CD4-positive, CD25-positive, alpha-beta regulatory T cell (primary cell): ENCODE measurements around the gene BABAM2. TPM values are rescaled to one million over a fixed set of nuclear protein-coding genes. Genes with fewer than 3 reads are reported as not detected.
"Not testable (repeated sequence)": the region's sequence is repeated elsewhere in the genome, so short reads cannot be mapped to it uniquely, and the experiment has no call there.

ENCODE experiments used
- ATAC-seq, 2 donors: fragments of 150-1000 bp; cut with Tn5 transposase; one replicate each; pipeline ENCODE4 v1.10.0; 2021; ENCODE audit warnings: low read depth in 2 of 2, moderate number of reproducible peaks in 2 of 2, moderate library complexity in 1 of 2
- DNase-seq, 3 donors: peaks; one replicate each; pipeline versions ENCODE4 v3.0.0 to v3.0.0-alpha.2; 2012 to 2022; ENCODE audit warnings: mixed read lengths in 1 of 3
- H3K27ac ChIP-seq: one replicate; pipeline ENCODE4 v1.7.0; 2013; ENCODE audit warnings: mild to moderate bottlenecking, low read length; ENCODE audit not compliant: insufficient read depth, poor library complexity, severe bottlenecking
- H3K27me3 ChIP-seq: one replicate; pipeline ENCODE4 v1.7.0; 2013; ENCODE audit warnings: low read length; ENCODE audit not compliant: control insufficient read depth, insufficient read depth
- H3K36me3 ChIP-seq: one replicate; pipeline ENCODE4 v1.7.0; 2013; ENCODE audit warnings: mild to moderate bottlenecking, low read length, moderate library complexity; ENCODE audit not compliant: control insufficient read depth, insufficient read depth
- H3K4me1 ChIP-seq: 2 replicates; pipeline ENCODE4 v1.7.0; 2013; ENCODE audit warnings: mild to moderate bottlenecking, low read length; ENCODE audit not compliant: insufficient read depth, control insufficient read depth, poor library complexity, severe bottlenecking
- H3K4me3 ChIP-seq: one replicate; pipeline ENCODE4 v1.7.0; 2013; ENCODE audit warnings: low read depth, mild to moderate bottlenecking, low read length, moderate library complexity
- H3K9me3 ChIP-seq, 2 experiments: 1 replicate in 1 of 2; 2 replicates in 1 of 2; pipeline ENCODE4 v1.7.0; 2013; ENCODE audit warnings: low read length in 2 of 2, mild to moderate bottlenecking in 1 of 2, moderate library complexity in 1 of 2; ENCODE audit not compliant: control insufficient read depth in 2 of 2
- H3K27ac Mint-ChIP-seq, 3 donors: one replicate each; pipeline ENCODE4 v1.8.0; 2020 to 2022; ENCODE audit warnings: mild to moderate bottlenecking in 3 of 3, mixed read lengths in 3 of 3, moderate library complexity in 2 of 3
- H3K27me3 Mint-ChIP-seq: one replicate; pipeline ENCODE4 v1.8.0; 2022; ENCODE audit warnings: mild to moderate bottlenecking, mixed read lengths
- H3K36me3 Mint-ChIP-seq: one replicate; pipeline ENCODE4 v1.8.0; 2020; ENCODE audit warnings: mixed read lengths
- H3K4me1 Mint-ChIP-seq, 4 donors: one replicate each; pipeline ENCODE4 v1.8.0; 2020 to 2022; ENCODE audit warnings: mixed read lengths in 4 of 4, mild to moderate bottlenecking in 1 of 4
- H3K4me3 Mint-ChIP-seq, 4 donors: one replicate each; pipeline ENCODE4 v1.8.0; 2020 to 2022; ENCODE audit warnings: mild to moderate bottlenecking in 4 of 4, mixed read lengths in 4 of 4, moderate library complexity in 3 of 4
- H3K9me3 Mint-ChIP-seq, 7 donors: one replicate each; pipeline ENCODE4 v1.8.0; 2020 to 2022; ENCODE audit warnings: mixed read lengths in 7 of 7, mild to moderate bottlenecking in 3 of 7, moderate library complexity in 2 of 7
- polyA plus RNA-seq, 4 donors: library from polyadenylated mRNA; unstranded; fragments of 300-500 nt; fragmentation: Illumina TruSeq; gene quantifications; one replicate each; pipeline ENCODE4 v1.2.3, GENCODE V29; 2021
- total RNA-seq: library from RNA; stranded (reverse); gene quantifications from one replicate; pipeline ENCODE4 v1.2.3, GENCODE V29; 2022

Gene BABAM2
- total and polyA plus RNA-seq, 5 donors from 2014 or later = 42.9 to 70.0 (median 58.5) TPM

GRCh38 chr2:28327956-28328922, 437.7 kb downstream of the BABAM2 start:
- Mint-ChIP-seq H3K4me1 (peaks cover 0 to 12% (median under 1%) of the 10 kb centered on the region in 4 donors), H3K9me3 (no peaks in the 10 kb centered on the region), H3K27me3 (no peaks in the 10 kb centered on the region), H3K4me3 (peak overlapping the region in 1 of 4 donors; percentile 33), H3K36me3 (peaks cover 43% of the 10 kb centered on the region), H3K27ac (peak overlapping the region in 2 of 3 donors; percentile 39 to 71)
- H3K27ac ChIP-seq = no peak overlapping the region
- ATAC-seq = no peak
- H3K4me1 ChIP-seq = peaks cover 6% of the 10 kb centered on the region
- no peaks in the 10 kb centered on the region for H3K27me3 ChIP-seq
- no peaks in the 10 kb centered on the region for H3K36me3 ChIP-seq
- peak in 1 of 3 donors; percentile 17 for DNase-seq
- H3K9me3 ChIP-seq = no peaks in the 10 kb centered on the region
- no peak overlapping the region for H3K4me3 ChIP-seq

GRCh38 chr2:28329184-28329583, 438.7 kb downstream of the BABAM2 start:
- no peak overlapping the region for H3K27ac ChIP-seq
- no peak overlapping the region for H3K4me3 ChIP-seq
- Mint-ChIP-seq H3K4me3 (no peak overlapping the region), H3K9me3 (no peaks in the 10 kb centered on the region), H3K27ac (peak overlapping the region in 2 of 3 donors; percentile 43 to 63), H3K27me3 (no peaks in the 10 kb centered on the region), H3K4me1 (peaks cover 0 to 10% (median under 1%) of the 10 kb centered on the region in 4 donors), H3K36me3 (peaks cover 37% of the 10 kb centered on the region)
- no peaks in the 10 kb centered on the region for H3K9me3 ChIP-seq
- no peaks in the 10 kb centered on the region for H3K36me3 ChIP-seq
- ATAC-seq (no peak), DNase-seq (no peak)
- H3K27me3 ChIP-seq = no peaks in the 10 kb centered on the region
- H3K4me1 ChIP-seq = peaks cover 6% of the 10 kb centered on the region

GRCh38 chr2:28330722-28331121, 440.2 kb downstream of the BABAM2 start:
- H3K4me1 Mint-ChIP-seq, H3K27ac ChIP-seq, H3K9me3 ChIP-seq, H3K27me3 Mint-ChIP-seq, H3K9me3 Mint-ChIP-seq, H3K4me1 ChIP-seq, H3K4me3 ChIP-seq, H3K36me3 ChIP-seq, H3K27me3 ChIP-seq, ATAC-seq, DNase-seq, H3K4me3 Mint-ChIP-seq: not testable (repeated sequence)
- Mint-ChIP-seq H3K36me3 (peaks cover 36% of the 10 kb centered on the region), H3K27ac (peak overlapping the region in 1 of 3 donors; percentile 31)

- not testable (repeated sequence) for H3K4me3 Mint-ChIP-seq, H3K27me3 Mint-ChIP-seq, H3K4me1 Mint-ChIP-seq, H3K27me3 ChIP-seq, H3K9me3 Mint-ChIP-seq, H3K4me1 ChIP-seq, ATAC-seq, H3K4me3 ChIP-seq, H3K27ac Mint-ChIP-seq, H3K9me3 ChIP-seq, DNase-seq, H3K36me3 ChIP-seq, H3K27ac ChIP-seq
- peaks cover 35% of the 10 kb centered on the region for H3K36me3 Mint-ChIP-seq
These were observed 441.3 kb downstream of the BABAM2 start for GRCh38 chr2:28331797-28332196.

GRCh38 chr2:28332696-28333095, 442.2 kb downstream of the BABAM2 start:
- Histone ChIP-seq H3K27ac (no peak overlapping the region), H3K4me1 (peaks cover 4% of the 10 kb centered on the region), H3K4me3 (no peak overlapping the region), H3K36me3 (no peaks in the 10 kb centered on the region), H3K9me3 (no peaks in the 10 kb centered on the region), H3K27me3 (no peaks in the 10 kb centered on the region)
- Mint-ChIP-seq H3K27ac (peak overlapping the region in 1 of 3 donors; percentile 36), H3K4me1 (peaks cover 0 to 5% (median under 1%) of the 10 kb centered on the region in 4 donors), H3K9me3 (no peaks in the 10 kb centered on the region), H3K4me3 (no peak overlapping the region), H3K36me3 (peaks cover 33% of the 10 kb centered on the region), H3K27me3 (no peaks in the 10 kb centered on the region)
- no peak for ATAC-seq
- DNase-seq = no peak

- no peak overlapping the region for H3K27ac ChIP-seq
- no peaks in the 10 kb centered on the region for H3K36me3 ChIP-seq
- H3K27me3 Mint-ChIP-seq = no peaks in the 10 kb centered on the region
- H3K4me1 Mint-ChIP-seq = peaks cover 0 to 4% (median 1%) of the 10 kb centered on the region in 4 donors
- no peaks in the 10 kb centered on the region for H3K9me3 ChIP-seq
- peaks cover 29% of the 10 kb centered on the region for H3K36me3 Mint-ChIP-seq
- no peak overlapping the region for H3K4me3 ChIP-seq
- H3K4me3 Mint-ChIP-seq = no peak overlapping the region
- no peaks in the 10 kb centered on the region for H3K27me3 ChIP-seq
- no peaks in the 10 kb centered on the region for H3K9me3 Mint-ChIP-seq
- no peaks in the 10 kb centered on the region for H3K4me1 ChIP-seq
- no peak for DNase-seq
- ATAC-seq = peak in 1 of 2 donors; percentile 14
- H3K27ac Mint-ChIP-seq = peak overlapping the region in 1 of 3 donors; percentile 36
These were observed 443.3 kb downstream of the BABAM2 start for GRCh38 chr2:28333606-28334526.

- DNase-seq (no peak), ATAC-seq (no peak)
- H3K27me3 ChIP-seq = no peaks in the 10 kb centered on the region
- Mint-ChIP-seq H3K27ac (peak overlapping the region in 2 of 3 donors; percentile 11 to 32), H3K36me3 (peaks cover 27% of the 10 kb centered on the region), H3K9me3 (no peaks in the 10 kb centered on the region), H3K4me1 (peaks cover 0 to 6% (median 4%) of the 10 kb centered on the region in 4 donors), H3K4me3 (no peak overlapping the region), H3K27me3 (no peaks in the 10 kb centered on the region)
- no peaks in the 10 kb centered on the region for H3K4me1 ChIP-seq
- H3K27ac ChIP-seq = no peak overlapping the region
- H3K36me3 ChIP-seq = peaks cover 1% of the 10 kb centered on the region
- H3K4me3 ChIP-seq = no peak overlapping the region
- H3K9me3 ChIP-seq = no peaks in the 10 kb centered on the region
These were observed 444.0 kb downstream of the BABAM2 start for GRCh38 chr2:28334527-28334894.
